Testis (tissue), 2 donors: ENCODE results near the gene INTS13.

Experiments used
- CTCF ChIP-seq, 3 experiments: fragments of 450-650 bp in 2 of 3; fragments of 200-600 bp in 1 of 3; sonication (generic) in 1 of 3; IDR thresholded peaks; one replicate each; pipeline ENCODE4 v1.5.1; 2016 to 2019; ENCODE audit warnings: antibody characterized with exemption in 3 of 3, mild to moderate bottlenecking in 2 of 3, moderate library complexity in 1 of 3
- POLR2A ChIP-seq: fragments of 450-650 bp; IDR thresholded peaks from one replicate; pipeline ENCODE4 v1.6.1; 2017; ENCODE audit warnings: antibody characterized with exemption, mild to moderate bottlenecking, moderate library complexity

GRCh38 chr12:26963413-26963812 is 25.6 kb upstream of the INTS13 start:
- TF ChIP-seq POLR2A (no peak), CTCF (IDR thresholded peaks at IDR 0.05) (no peak)
